Gastroesophageal sphincter (tissue), 4 donors: ENCODE measurements around the gene PCK2. TPM values are rescaled to one million over a fixed set of nuclear protein-coding genes. Genes with fewer than 3 reads are reported as not detected.

Experiments
- ATAC-seq: fragments of 150-250 bp; one replicate; pipeline ENCODE4 v1.9.1; 2016; ENCODE audit warnings: mild to moderate bottlenecking, moderate library complexity
- H3K27ac ChIP-seq, 4 donors: fragments of 200-600 bp; sonication (generic) in 3 of 4; 1 replicate in 3 of 4; 2 replicates in 1 of 4; pipeline ENCODE4 v1.5.1; 2016 to 2019
- H3K27me3 ChIP-seq: fragments of 200-600 bp; sonication (generic); one replicate; pipeline ENCODE4 v1.5.1; 2019
- H3K36me3 ChIP-seq, 2 donors: fragments of 200-600 bp; sonication (generic); one replicate each; pipeline ENCODE4 v1.5.1; 2019; ENCODE audit warnings: control low read depth in 1 of 2
- H3K4me1 ChIP-seq, 3 donors: fragments of 200-600 bp; sonication (generic); 1 replicate in 2 of 3; 2 replicates in 1 of 3; pipeline ENCODE4 v1.5.1; 2016 to 2019; ENCODE audit warnings: control low read depth in 2 of 3
- H3K4me3 ChIP-seq, 2 donors: fragments of 200-600 bp; sonication (generic); one replicate each; pipeline ENCODE4 v1.5.1; 2019; ENCODE audit warnings: mild to moderate bottlenecking in 1 of 2, moderate library complexity in 1 of 2
- H3K9me3 ChIP-seq, 3 donors: fragments of 200-600 bp; sonication (generic); one replicate each; pipeline ENCODE4 v1.5.1; 2017 to 2019; ENCODE audit warnings: control low read depth in 2 of 3
- EP300 ChIP-seq: sonication (generic); formaldehyde crosslinking; IDR thresholded peaks from one replicate; pipeline ENCODE4 v1.6.1; 2017; ENCODE audit warnings: antibody characterized with exemption, mild to moderate bottlenecking
- POLR2A ChIP-seq, 2 donors: fragments of 450-650 bp; IDR thresholded peaks; one replicate each; pipeline ENCODE4 v1.6.1; 2017; ENCODE audit warnings: antibody characterized with exemption in 2 of 2, mild to moderate bottlenecking in 2 of 2, moderate library complexity in 1 of 2
- POLR2AphosphoS5 ChIP-seq: sonication (generic); formaldehyde crosslinking; IDR thresholded peaks from one replicate; pipeline ENCODE4 v1.6.1; 2017; ENCODE audit warnings: antibody characterized with exemption
- whole genome bisulfite sequencing, 2 donors: methylation state at CpG; one replicate each; pipeline ENCODE4 v1.1.5; 2018; ENCODE audit warnings: low coverage in 1 of 2; 5-methylcytosine and 5-hydroxymethylcytosine counted together
- total RNA-seq, 4 donors: library from RNA; depleted of rRNA; stranded (reverse); fragments of >200 nt; gene quantifications; one replicate each; pipeline ENCODE4 v1.1.0, GENCODE V29; 2016
- TF ChIP-seq, protein P1 (sequence below), 4 experiments: fragments of 200-600 bp in 2 of 4; fragments of 450-650 bp in 2 of 4; sonication (generic) in 1 of 4; IDR thresholded peaks; one replicate each; pipeline ENCODE4 v1.5.1; 2017 to 2019; ENCODE audit warnings: antibody characterized with exemption in 4 of 4, mild to moderate bottlenecking in 2 of 4, moderate library complexity in 2 of 4

PCK2 gene
- total RNA-seq, 4 donors from 2014 or later: 9.2 to 14.9 (median 11.6) TPM

DNA sequence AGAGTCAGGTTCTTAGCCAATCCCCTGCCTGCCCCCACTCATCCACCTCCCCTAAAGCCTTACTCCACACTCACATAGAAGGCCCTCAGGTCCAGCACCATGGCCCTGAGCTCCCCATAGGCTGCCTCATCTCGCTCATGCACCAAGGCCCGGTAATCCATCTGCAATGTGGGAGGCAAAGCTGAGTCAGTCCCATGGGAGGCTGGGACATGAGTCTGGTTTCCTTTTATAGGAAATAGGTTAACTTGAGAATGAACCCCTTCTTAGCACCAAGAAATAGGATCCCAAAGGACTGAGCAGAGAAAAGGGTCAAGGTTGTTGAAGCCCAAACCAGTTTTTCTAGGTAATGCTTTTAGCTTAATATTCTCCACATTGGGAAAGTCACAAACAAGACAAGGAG lies 49.4 kb downstream of the PCK2 start:
- no peak for ATAC-seq
- no peaks in the 10 kb centered on the region for H3K9me3 ChIP-seq
- WGBS, 2 donors: no CpG with 5 or more reads among the region's 2 CpGs
- H3K27me3 ChIP-seq: no peaks in the 10 kb centered on the region
- H3K4me3 ChIP-seq: no peak overlapping the region
- H3K4me1 ChIP-seq: peaks cover 0 to 73% (median 34%) of the 10 kb centered on the region in 3 donors
- peaks cover 0 to 14% of the 10 kb centered on the region in 2 donors for H3K36me3 ChIP-seq
- no peak for TF ChIP-seq POLR2AphosphoS5
- TF ChIP-seq, protein P1, sequence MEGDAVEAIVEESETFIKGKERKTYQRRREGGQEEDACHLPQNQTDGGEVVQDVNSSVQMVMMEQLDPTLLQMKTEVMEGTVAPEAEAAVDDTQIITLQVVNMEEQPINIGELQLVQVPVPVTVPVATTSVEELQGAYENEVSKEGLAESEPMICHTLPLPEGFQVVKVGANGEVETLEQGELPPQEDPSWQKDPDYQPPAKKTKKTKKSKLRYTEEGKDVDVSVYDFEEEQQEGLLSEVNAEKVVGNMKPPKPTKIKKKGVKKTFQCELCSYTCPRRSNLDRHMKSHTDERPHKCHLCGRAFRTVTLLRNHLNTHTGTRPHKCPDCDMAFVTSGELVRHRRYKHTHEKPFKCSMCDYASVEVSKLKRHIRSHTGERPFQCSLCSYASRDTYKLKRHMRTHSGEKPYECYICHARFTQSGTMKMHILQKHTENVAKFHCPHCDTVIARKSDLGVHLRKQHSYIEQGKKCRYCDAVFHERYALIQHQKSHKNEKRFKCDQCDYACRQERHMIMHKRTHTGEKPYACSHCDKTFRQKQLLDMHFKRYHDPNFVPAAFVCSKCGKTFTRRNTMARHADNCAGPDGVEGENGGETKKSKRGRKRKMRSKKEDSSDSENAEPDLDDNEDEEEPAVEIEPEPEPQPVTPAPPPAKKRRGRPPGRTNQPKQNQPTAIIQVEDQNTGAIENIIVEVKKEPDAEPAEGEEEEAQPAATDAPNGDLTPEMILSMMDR (IDR thresholded peaks at IDR 0.05): no peak
- TF ChIP-seq POLR2A (IDR thresholded peaks at IDR 0.05): no peak
- TF ChIP-seq EP300: no peak
- no peak overlapping the region for H3K27ac ChIP-seq

DNA sequence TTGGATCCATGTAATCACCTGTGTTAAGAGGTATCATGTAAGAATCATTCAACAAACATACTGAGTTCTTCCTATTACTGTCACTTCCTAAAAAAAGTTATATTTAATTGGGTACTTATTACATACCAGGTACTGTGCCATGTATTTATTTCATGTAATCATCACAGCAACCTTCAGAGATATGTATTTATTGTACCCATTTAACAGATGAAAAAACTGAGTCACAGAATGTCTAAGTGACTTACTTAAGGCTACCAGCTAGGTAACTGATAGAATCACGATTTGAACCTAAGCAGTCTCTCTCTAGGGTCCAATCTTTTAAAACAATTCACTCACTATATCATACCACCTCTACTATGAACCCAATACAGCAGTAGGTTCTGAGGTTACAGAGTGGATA lies 50.3 kb downstream of the PCK2 start:
- Histone ChIP-seq H3K27me3 (no peaks in the 10 kb centered on the region), H3K4me3 (no peak overlapping the region), H3K36me3 (peaks cover 0 to 14% of the 10 kb centered on the region in 2 donors), H3K9me3 (no peaks in the 10 kb centered on the region), H3K4me1 (peaks cover 0 to 73% (median 33%) of the 10 kb centered on the region in 3 donors), H3K27ac (peak overlapping the region in 1 of 4 donors; percentile 91)
- no peak for ATAC-seq
- 80 to 100% methylated on average over 1 of the region's 1 CpG for WGBS, 2 donors
- TF ChIP-seq EP300: no peak
- TF ChIP-seq POLR2AphosphoS5: no peak
- TF ChIP-seq POLR2A (IDR thresholded peaks at IDR 0.05): no peak
- TF ChIP-seq, protein P1 (IDR thresholded peaks at IDR 0.05): no peak

DNA sequence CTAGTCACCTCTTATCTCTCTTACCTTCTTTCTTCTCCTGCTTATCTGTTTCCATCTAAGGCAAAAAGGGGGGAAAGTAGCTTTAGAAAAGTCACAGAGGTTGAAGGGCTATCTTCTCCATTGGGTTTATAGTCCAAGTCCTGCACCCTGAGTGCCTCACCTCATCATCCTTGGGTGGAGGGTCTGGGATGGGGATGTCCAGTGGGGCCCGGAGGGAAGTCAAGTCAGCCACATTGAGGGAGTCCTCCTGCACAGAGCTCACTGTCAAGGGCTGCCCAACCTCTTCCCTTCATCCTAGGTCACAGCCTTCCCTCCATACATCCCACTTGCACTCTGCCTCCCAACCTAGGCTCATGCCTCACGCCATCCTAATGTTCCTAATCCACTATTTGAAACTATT lies 51.1 kb downstream of the PCK2 start:
- H3K27ac ChIP-seq: peak overlapping the region in 3 of 4 donors; percentile 15 to 91 (median 91)
- H3K27me3 ChIP-seq: no peaks in the 10 kb centered on the region
- H3K4me3 ChIP-seq: no peak overlapping the region
- H3K9me3 ChIP-seq: no peaks in the 10 kb centered on the region
- H3K4me1 ChIP-seq: peaks cover 0 to 73% (median 25%) of the 10 kb centered on the region in 3 donors
- peaks cover 0 to 19% of the 10 kb centered on the region in 2 donors for H3K36me3 ChIP-seq
- TF ChIP-seq, protein P1 (IDR thresholded peaks at IDR 0.05): no peak
- TF ChIP-seq POLR2A (IDR thresholded peaks at IDR 0.05) (no peak), POLR2AphosphoS5 (no peak), EP300 (no peak)
- WGBS, 2 donors: no CpG with 5 or more reads among the region's 2 CpGs
- ATAC-seq: no peak

DNA sequence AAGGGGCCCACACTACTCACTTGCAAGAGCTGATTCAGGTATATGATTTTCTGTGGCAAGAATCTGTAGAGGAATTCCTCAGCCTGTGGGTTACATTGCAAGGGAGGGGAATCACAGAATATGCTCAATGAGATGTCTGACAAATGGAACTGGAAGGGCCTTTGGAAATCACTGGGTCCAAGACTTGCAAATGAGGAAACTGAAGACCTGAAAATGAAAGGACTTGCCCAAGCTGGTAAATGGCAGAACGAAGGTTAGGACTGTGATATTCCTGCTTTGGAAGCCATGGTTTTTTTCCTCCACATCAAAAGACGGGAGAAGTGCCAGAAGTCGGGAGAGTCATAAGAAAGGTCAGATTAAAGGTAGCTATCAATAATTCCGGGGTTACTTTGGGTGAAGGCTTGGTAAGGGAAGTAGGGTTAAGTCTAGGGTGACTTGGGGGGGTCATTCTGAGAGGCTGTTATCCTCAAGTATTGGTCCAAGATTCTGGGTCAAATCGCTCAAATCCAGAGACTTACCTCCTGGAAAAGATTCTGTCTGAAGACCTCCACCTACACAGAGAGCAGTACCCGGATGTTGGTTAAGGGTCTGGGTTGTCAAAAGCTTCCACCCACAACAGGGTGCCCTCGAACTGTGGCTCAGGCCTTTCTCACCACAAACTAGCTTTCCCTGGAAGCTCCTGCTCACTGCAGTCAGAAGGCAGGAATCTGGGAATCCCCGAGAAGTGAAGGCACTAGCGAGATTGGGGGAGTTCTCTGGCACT lies 51.8 kb downstream of the PCK2 start:
- TF ChIP-seq, protein P1 (IDR thresholded peaks at IDR 0.05): no peak
- no peak for TF ChIP-seq EP300
- no peak for TF ChIP-seq POLR2A (IDR thresholded peaks at IDR 0.05)
- TF ChIP-seq POLR2AphosphoS5: no peak
- peak overlapping the region; percentile 69 to 92 for H3K4me3 ChIP-seq
- WGBS, 2 donors: 17 to 31% methylated on average over 6 to 7 of the region's 9 CpGs
- ATAC-seq: no peak
- no peaks in the 10 kb centered on the region for H3K27me3 ChIP-seq
- peaks cover 0 to 73% (median 25%) of the 10 kb centered on the region in 3 donors for H3K4me1 ChIP-seq
- no peaks in the 10 kb centered on the region for H3K9me3 ChIP-seq
- H3K27ac ChIP-seq: peak overlapping the region; percentile 66 to 98 (median 91)
- peaks cover 0 to 25% of the 10 kb centered on the region in 2 donors for H3K36me3 ChIP-seq

DNA sequence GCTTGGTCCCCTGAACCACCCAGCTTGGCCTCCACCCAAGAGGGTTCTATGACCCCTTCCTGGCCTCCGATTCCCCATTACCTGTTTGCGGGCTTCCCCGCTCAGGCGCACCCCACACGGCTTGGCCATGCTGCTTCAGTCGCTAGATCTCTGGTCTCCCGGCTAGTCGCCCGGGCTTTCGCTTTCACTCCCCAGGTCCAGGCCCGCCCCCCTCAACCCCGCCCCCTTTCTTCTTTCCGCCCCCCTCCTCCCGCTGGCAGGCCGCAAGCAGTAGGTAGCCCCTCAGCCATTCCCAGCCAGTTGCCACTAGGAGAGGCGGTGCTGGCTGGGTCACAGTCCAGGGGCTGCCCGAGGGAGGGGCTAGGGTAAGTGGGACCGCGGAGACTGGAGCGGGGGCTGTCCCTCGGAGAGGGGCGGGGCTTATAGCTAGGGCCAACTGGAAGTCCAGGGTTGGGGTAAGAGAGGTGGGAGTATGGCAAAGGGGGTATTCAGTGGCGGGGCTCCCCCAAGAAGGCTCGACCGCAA lies 52.4 kb downstream of the PCK2 start, which contains the start of gene PSME2:
Gene PSME2 (minus strand): TSS at position 158 of the 525 bp plus-strand sequence. CDS start 29 bp downstream, at position 129.
- TF ChIP-seq POLR2AphosphoS5 (peak; percentile 57), EP300 (no peak)
- Histone ChIP-seq H3K27ac (peak within 1 kb of the TSS; percentile 78 to 98 (median 91)), H3K36me3 (peaks cover 0 to 32% of the 10 kb centered on the region in 2 donors), H3K27me3 (no peaks in the 10 kb centered on the region), H3K4me1 (peaks cover 0 to 72% (median 25%) of the 10 kb centered on the region in 3 donors), H3K9me3 (no peaks in the 10 kb centered on the region), H3K4me3 (peak within 1 kb of the TSS; percentile 69 to 92)
- peak; percentile 81 for ATAC-seq
- WGBS, 2 donors: 0% methylated on average over 5 to 7 of the region's 25 CpGs
